Activated CD8-positive, alpha-beta memory T cell treated with anti-CD3 and anti-CD28 coated beads for 24 hours (primary cell): ENCODE data around the gene MRPL20.
"Not testable (repeated sequence)": the region's sequence is repeated elsewhere in the genome, so short reads cannot be mapped to it uniquely, and the experiment has no call there.

Source experiments
- DNase-seq: peaks from one replicate; pipeline ENCODE4 v3.0.0-alpha.2; 2020

Gene MRPL20

GRCh38 chr1:1406821-1407635, at the start of gene MRPL20:
Gene MRPL20, minus strand, starts transcription at chr1:1407293. Its CDS starts 76 bp downstream, at chr1:1407217.
- peak; percentile 97 for DNase-seq

- DNase-seq = not testable (repeated sequence)
Measured at GRCh38 chr1:1456683-1457255, 49.7 kb upstream of the MRPL20 start.

GRCh38 chr1:1455934-1456333, 48.8 kb upstream of the MRPL20 start:
- not testable (repeated sequence) for DNase-seq

- DNase-seq = no peak
Measured at GRCh38 chr1:1455366-1455884, 48.3 kb upstream of the MRPL20 start.

GRCh38 chr1:1454286-1455056, 47.4 kb upstream of the MRPL20 start:
- not testable (repeated sequence) for DNase-seq

- DNase-seq = no peak
Measured at GRCh38 chr1:1452882-1453281, 45.8 kb upstream of the MRPL20 start.

GRCh38 chr1:1452365-1452739, 45.3 kb upstream of the MRPL20 start:
- not testable (repeated sequence) for DNase-seq

- no peak for DNase-seq
Measured at GRCh38 chr1:1451696-1452364, 44.7 kb upstream of the MRPL20 start.

GRCh38 chr1:1450616-1451015, 43.5 kb upstream of the MRPL20 start:
- not testable (repeated sequence) for DNase-seq

- no peak for DNase-seq
Measured at GRCh38 chr1:1449099-1449739, 42.1 kb upstream of the MRPL20 start, which contains the start of gene ATAD3C. Gene ATAD3C, plus strand, starts transcription at chr1:1449689. Its CDS starts 995 bp downstream, at chr1:1450684.

- DNase-seq = not testable (repeated sequence)
Measured at GRCh38 chr1:1446631-1447030, 39.5 kb upstream of the MRPL20 start.

- DNase-seq = no peak
Measured at GRCh38 chr1:1442069-1442770, 35.1 kb upstream of the MRPL20 start.

GRCh38 chr1:1441002-1441888, 34.2 kb upstream of the MRPL20 start:
- peak; percentile 87 for DNase-seq

GRCh38 chr1:1440262-1441001, 33.3 kb upstream of the MRPL20 start:
- no peak for DNase-seq

- no peak for DNase-seq
Measured at GRCh38 chr1:1439546-1440261, 32.6 kb upstream of the MRPL20 start.

- no peak for DNase-seq
Measured at GRCh38 chr1:1438531-1439381, 31.7 kb upstream of the MRPL20 start.

GRCh38 chr1:1437904-1438376, 30.8 kb upstream of the MRPL20 start:
- no peak for DNase-seq
